ENCODE results near the gene TBX1.

DNA sequence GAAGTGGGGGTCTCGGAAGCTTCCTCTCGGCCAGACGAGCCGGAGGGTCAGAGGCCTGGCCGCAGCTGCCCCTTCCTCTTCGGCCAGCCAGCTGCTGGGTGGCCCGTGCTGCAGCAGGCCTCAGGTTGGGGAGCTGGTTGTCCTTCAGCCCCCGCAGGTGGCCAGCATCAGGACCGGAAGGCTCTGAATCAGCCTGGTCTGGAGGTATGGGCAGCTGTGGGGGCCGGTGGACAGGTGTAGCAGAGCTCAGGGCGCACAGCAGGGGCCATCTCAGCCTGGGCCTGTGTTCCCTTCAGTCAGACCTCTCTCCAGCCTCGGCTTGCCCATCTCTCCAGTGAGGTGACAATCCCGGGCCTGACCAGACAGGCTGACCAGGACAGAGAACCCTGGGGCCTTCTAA lies 13.9 kb upstream of the TBX1 start:
- TF ChIP-seq GATA2 (IDR thresholded peaks at IDR 0.05; ENCODE audit: low read depth, low read length) (no peak), GATA3 (IDR thresholded peaks at IDR 0.05; ENCODE audit: low read depth, low read length) (no peak)
